ENCODE measurements around the gene FXYD1.

DNA sequence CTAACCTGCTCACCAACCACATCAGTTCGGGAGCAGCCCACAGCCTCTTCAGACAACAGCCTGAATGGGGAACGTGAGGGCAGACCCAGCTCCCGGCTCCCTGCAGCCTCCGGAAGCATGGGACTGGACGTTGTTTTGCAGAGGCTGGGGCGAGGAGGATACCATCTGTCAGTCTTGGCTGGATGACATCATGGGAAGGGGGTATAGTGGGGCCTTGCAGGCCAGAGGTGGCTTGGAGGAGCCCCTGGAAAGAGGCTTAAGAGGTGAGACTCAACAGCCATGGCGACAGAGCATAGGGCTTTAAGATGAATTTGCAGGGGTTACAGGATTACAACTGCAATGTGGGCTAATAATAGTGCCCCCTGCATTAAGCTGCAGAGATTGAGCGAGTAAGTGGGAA is 21.5 kb upstream of the FXYD1 start:
- TF ChIP-seq, protein P1, sequence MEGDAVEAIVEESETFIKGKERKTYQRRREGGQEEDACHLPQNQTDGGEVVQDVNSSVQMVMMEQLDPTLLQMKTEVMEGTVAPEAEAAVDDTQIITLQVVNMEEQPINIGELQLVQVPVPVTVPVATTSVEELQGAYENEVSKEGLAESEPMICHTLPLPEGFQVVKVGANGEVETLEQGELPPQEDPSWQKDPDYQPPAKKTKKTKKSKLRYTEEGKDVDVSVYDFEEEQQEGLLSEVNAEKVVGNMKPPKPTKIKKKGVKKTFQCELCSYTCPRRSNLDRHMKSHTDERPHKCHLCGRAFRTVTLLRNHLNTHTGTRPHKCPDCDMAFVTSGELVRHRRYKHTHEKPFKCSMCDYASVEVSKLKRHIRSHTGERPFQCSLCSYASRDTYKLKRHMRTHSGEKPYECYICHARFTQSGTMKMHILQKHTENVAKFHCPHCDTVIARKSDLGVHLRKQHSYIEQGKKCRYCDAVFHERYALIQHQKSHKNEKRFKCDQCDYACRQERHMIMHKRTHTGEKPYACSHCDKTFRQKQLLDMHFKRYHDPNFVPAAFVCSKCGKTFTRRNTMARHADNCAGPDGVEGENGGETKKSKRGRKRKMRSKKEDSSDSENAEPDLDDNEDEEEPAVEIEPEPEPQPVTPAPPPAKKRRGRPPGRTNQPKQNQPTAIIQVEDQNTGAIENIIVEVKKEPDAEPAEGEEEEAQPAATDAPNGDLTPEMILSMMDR (IDR thresholded peaks at IDR 0.05) = no peak
- TF ChIP-seq POLR2AphosphoS5 (IDR thresholded peaks at IDR 0.05) (no peak), POLR2A (IDR thresholded peaks at IDR 0.05) (no peak)
